SIG-M5 treated with dmso at 0.1 percent for 504 hours (cell line): Measurements from ENCODE around the gene ZNF419.
"Not testable (repeated sequence)": the region's sequence is repeated elsewhere in the genome, so short reads cannot be mapped to it uniquely, and the experiment has no call there.

ENCODE experiments used
- DNase-seq: peaks from one replicate; lab custom pipeline; 2025; ENCODE audit not compliant: unreplicated experiment; lab: John Stamatoyannopoulos, UW

ZNF419 gene

GRCh38 chr19:57487477-57488298 lies at the start of gene ZNF419:
Gene ZNF419 (plus strand): TSS chr19:57487750. CDS start chr19:57487951, 201 bp downstream.
- peak; percentile 72 for DNase-seq

- no peak for DNase-seq
These were observed 49.6 kb upstream of the ZNF419 start for GRCh38 chr19:57437931-57438330.

DNA sequence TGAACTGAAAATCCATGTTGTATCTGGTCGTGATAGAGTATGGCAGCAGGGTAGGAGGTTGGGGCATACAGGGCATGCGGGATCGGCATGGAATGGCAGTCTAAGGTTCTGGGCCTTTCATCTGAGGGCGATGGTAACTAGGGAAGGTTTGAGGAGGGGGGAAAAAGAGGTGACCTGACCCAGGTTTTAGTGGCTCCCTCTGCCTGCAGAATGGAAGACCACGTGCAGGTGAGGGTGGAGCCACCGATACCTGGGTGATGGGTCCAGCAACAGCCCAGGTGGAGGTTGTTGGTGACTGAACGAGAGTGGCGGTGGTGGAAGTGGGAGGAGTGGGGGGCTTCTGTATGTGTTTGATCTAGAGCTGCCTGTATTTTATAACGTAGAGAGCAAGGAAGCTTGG lies 48.6 kb upstream of the ZNF419 start:
- no peak for DNase-seq

DNA sequence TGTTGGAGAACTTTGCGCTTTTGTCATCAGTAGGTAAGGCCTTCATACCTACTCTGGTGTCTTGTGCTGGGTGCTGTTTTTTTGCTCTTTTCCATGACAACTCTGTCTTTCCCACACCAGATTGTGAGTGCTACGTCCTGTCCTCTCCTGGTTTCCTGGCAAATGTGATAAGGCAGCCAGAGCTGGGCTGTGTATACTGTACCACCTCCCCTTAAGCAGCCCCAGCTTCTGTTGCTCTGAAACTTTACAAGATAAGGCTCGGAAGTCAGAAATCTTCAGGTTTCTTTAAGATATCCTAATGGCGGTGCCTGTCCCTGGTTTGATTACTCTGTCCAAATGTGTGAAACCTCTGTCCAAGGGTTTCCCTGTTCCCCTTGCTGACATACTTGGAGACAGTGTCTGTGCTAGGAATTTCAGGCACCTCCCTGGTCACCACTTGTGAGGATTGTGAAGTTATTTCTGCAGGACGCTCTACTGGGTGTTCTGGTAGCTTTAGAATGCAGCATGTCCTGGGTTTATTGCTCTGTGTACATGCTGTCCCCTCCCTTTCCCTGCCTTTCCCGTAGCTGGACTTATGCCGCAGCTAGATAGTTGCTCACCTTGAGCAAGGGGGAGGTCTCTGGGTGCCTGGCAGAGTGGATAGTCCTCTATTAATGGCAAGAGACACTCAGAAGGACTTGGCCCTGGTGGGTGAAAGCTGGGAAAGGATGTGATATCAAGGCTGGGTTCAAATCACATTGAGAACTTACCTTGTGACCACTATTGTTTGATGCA lies 45.4 kb upstream of the ZNF419 start:
- no peak for DNase-seq

GRCh38 chr19:57443121-57443696 lies 44.3 kb upstream of the ZNF419 start:
- DNase-seq, result no peak

DNA sequence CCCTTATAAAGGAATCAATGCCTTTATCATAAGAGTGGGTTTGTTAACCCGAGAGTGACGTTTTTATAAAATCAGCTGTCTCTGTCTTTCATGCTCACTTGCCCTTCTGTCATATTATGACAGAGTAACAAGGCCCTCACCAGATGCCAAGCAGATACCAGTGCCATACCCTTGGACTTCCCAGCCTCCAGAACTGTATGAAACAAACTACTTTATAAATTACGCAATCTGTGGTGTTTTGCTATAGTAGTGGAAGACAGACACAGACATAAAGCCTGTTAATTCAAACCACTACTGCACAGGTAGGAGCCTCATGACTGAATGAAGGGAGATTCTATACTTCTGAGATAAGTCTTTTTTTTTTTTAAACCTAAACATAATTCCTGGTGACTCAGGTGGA lies 35.2 kb upstream of the ZNF419 start:
- DNase-seq, result no peak

DNA sequence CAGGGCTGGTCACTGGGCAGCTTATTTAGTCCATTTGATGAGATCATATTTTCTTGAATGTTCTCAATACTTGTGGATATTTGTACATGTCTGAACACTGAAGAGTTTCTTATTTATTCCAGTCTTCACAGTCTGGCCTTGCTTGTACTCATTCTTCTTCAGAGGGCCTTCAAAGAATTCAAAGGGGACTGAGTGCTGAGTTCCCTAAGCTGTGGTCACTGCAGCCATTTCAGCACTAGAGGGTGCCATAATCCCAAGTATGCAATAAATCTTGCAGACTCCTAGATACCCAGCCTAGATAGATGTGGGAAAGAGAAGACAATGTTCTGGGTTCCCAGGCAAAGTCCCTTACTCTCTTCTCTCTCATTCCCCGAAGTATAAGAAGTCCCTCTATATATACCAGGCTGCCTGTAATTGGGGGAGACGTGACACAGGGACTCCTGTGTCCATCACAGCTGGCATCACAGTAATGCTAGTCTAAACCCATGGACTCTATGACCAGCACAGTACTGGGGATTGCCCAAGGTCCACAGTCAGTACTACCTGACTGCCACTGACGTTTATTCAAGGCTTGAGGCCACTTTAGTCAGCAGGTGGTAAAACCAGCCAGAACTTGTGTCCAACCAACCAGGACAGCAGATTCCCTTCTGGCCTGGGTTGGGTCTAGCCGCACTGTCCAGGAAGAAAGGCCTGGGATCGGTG lies 21.7 kb upstream of the ZNF419 start:
- DNase-seq, result peak; percentile 51

- no peak for DNase-seq
These were observed 21.1 kb upstream of the ZNF419 start for GRCh38 chr19:57466489-57466888.

- no peak for DNase-seq
These were observed 13.9 kb upstream of the ZNF419 start for GRCh38 chr19:57473646-57474045.

DNA sequence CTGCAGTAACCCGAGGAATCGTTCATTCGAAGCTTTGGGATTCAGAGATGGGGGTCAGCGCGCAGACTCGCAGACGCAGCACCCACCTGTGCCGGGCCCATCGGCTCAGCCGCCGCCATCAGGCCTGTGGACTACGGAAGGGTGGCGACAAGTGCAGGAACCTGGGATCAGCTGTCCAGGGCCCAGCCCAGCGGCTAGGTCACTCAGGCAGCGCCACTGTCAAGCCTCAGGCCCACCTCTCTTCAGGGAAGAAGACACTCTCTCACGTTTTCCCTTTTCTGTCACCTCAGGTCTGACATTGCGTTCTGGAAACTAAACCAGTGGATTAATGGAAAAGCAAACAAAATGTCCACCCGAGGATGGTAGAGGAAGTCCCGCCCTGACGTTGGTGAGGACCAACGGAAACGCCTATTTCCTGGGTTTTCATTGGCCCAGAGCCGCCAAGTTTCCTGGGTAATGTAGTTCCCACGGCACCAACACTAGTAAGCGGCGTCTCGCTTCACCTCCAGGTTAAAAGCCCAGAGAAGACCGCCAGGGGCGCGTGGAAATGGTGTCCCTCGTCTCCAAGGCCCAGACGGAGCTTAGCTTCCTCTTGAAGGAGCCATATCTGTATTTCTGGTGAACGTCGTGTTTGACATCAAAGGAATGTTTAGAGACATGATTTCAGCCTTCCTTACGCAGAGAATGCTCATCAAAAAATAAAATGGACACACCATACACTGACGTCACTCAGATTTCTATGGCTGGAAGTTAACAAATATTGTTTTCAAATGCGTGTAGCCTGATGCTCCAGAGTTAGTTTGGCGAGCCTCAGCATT lies 10.2 kb upstream of the ZNF419 start, which contains the start of gene ZNF772:
Gene ZNF772, minus strand, starts transcription at position 376 of the 818 bp plus-strand sequence. Its CDS starts 257 bp downstream, at position 119.
- peak; percentile 79 for DNase-seq

DNA sequence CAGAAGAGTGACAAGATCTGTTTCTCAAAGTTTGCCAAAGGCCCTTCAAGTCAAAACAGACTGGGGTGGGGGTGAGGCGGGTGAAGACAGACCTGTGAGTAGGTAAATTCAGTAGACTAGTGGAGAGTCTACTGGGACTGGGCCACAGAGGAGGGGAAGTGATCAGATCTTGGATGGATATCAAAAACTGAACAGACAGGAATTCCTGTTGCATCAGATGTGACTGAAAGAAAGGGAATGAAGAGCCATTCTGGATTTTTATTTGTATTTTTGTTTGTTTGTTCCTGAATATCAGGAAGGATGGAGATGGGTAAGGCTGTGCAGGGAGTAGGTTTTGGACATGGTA lies 722 bp downstream of the ZNF419 start:
- DNase-seq, result not testable (repeated sequence)

DNA sequence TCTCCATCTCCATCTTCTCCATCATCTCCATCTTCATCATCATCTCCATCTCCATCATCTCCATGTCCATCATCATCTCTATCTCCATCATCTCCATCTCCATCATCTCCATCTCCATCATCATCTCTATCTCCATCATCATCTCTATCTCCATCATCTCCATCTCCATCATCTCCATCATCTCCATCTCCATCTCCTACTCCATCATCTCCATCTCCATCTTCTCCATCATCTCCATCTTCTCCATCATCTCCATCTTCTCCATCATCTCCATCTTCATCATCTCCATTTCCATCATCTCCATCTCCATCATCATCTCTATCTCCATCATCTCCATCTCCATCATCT lies 11.8 kb downstream of the ZNF419 start:
- not testable (repeated sequence) for DNase-seq

- peak; percentile 79 for DNase-seq
These were observed 12.3 kb downstream of the ZNF419 start, which contains the start of gene ZNF773 for GRCh38 chr19:57499680-57500395. Gene ZNF773 (plus strand): TSS chr19:57499938. CDS start chr19:57500081, 143 bp downstream.

DNA sequence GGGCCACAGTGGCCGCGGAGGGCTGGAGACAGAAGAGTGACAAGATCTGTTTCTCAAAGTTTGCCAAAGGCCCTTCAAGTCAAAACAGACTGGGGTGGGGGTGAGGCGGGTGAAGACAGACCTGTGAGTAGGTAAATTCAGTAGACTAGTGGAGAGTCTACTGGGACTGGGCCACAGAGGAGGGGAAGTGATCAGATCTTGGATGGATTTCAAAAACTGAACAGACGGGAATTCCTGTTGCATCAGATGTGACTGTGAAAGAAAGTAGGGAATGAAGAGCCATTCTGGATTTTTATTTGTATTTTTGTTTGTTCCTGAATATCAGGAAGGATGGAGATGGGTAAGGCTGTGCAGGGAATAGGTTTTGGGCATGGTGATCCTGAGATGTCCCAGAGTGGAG lies 12.8 kb downstream of the ZNF419 start:
- DNase-seq, result not testable (repeated sequence)

- no peak for DNase-seq
These were observed 18.6 kb downstream of the ZNF419 start for GRCh38 chr19:57506163-57506562.

DNA sequence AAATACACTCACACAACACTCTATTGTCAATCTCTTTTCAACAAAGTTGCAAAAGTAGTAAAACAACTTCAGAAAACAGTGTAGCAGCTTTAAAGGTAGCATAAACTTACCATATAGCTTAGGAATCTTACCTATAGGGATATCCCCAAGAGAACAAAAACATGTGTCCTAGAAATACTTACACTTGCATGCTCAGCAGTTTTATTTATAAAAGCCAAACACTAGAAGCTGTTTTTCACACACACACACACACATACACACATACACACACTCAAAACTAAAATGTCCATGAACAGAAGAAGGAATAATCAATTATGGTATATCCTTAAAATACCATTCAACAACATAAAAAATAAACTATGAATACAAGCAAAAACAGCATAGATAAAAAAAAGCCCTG lies 23.9 kb downstream of the ZNF419 start:
- no peak for DNase-seq

- DNase-seq, result no peak
These were observed 25.3 kb downstream of the ZNF419 start for GRCh38 chr19:57512845-57513244.

GRCh38 chr19:57515255-57515654 lies 27.7 kb downstream of the ZNF419 start:
- no peak for DNase-seq

DNA sequence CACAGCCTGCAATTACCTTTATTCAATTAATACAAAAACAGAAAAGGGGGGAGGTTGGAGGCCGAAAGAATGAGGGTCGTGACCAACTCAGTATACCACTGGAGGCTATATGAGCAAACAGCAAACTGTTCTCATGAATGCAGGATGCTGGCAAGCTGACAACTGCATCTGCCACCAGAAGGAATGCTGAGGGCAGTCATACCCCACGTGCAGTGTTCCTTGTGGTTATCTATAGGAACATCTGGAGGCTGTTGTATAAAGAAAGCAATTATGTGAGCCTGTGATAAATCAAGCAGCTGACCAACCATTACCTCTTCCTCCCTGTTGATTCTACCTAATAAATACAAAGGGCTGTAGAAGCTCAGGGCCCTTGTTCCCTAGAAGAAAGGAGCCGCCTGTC lies 30.5 kb downstream of the ZNF419 start:
- DNase-seq, result not testable (repeated sequence)
